Ascending aorta (tissue), 2 donors: Measurements from ENCODE around the gene PLXNA4. TPM values are rescaled to one million over a fixed set of nuclear protein-coding genes. Genes with fewer than 3 reads are reported as not detected.

ENCODE experiments used
- DNase-seq, 2 donors: peaks; one replicate each; pipeline ENCODE4 v3.0.0-alpha.2; 2019; ENCODE audit warnings: low spot score in 2 of 2
- H3K27ac ChIP-seq, 2 donors: fragments of 200-600 bp; sonication (generic); one replicate each; pipeline ENCODE4 v1.5.1; 2016 to 2017; ENCODE audit warnings: mild to moderate bottlenecking in 1 of 2
- H3K27me3 ChIP-seq: fragments of 200-600 bp; sonication (generic); one replicate; pipeline ENCODE4 v1.5.1; 2017
- H3K36me3 ChIP-seq, 2 donors: fragments of 200-600 bp; sonication (generic); one replicate each; pipeline ENCODE4 v1.5.1; 2016
- H3K4me1 ChIP-seq, 2 donors: fragments of 200-600 bp; sonication (generic); one replicate each; pipeline ENCODE4 v1.5.1; 2016 to 2017; ENCODE audit warnings: mild to moderate bottlenecking in 1 of 2
- H3K4me3 ChIP-seq, 2 donors: fragments of 200-600 bp; sonication (generic); one replicate each; pipeline ENCODE4 v1.5.1; 2016 to 2017; ENCODE audit warnings: mild to moderate bottlenecking in 1 of 2
- H3K9me3 ChIP-seq, 2 donors: fragments of 200-600 bp; sonication (generic); one replicate each; pipeline ENCODE4 v1.5.1; 2016
- CTCF ChIP-seq, 3 experiments: fragments of 200-600 bp in 2 of 3; fragments of 450-650 bp in 1 of 3; sonication (generic) in 2 of 3; IDR thresholded peaks; one replicate each; pipeline ENCODE4 v1.5.1; 2016 to 2019; ENCODE audit warnings: antibody characterized with exemption in 3 of 3, mild to moderate bottlenecking in 1 of 3, moderate library complexity in 1 of 3
- intact Hi-C: fragments of 100-400 bp; cut with DNase I; formaldehyde crosslinking; loops from one replicate; pipeline ENCODE4 v1.15.1; 2023
- total RNA-seq: library from RNA; depleted of rRNA; stranded (reverse); fragments of >200 nt; gene quantifications from one replicate; pipeline ENCODE4 v1.1.0, GENCODE V29; 2016

The PLXNA4 gene
- total RNA-seq, 1 donor from 2014 or later = 27.1 TPM

- Histone ChIP-seq H3K36me3 (peaks cover 4 to 13% of the 10 kb centered on the region in 2 donors), H3K27ac (no peak overlapping the region), H3K27me3 (no peaks in the 10 kb centered on the region), H3K4me1 (no peaks in the 10 kb centered on the region), H3K9me3 (no peaks in the 10 kb centered on the region), H3K4me3 (no peak overlapping the region)
- TF ChIP-seq CTCF (IDR thresholded peaks at IDR 0.05) = no peak
- intact Hi-C loops = no loop called here
- no peak for DNase-seq
Observed at GRCh38 chr7:132152131-132152889, 424.0 kb downstream of the PLXNA4 start.

GRCh38 chr7:132150711-132151110 is 425.6 kb downstream of the PLXNA4 start:
- no peaks in the 10 kb centered on the region for H3K4me1 ChIP-seq
- peaks cover 4% of the 10 kb centered on the region in 2 donors for H3K36me3 ChIP-seq
- no peak for DNase-seq
- H3K4me3 ChIP-seq = no peak overlapping the region
- TF ChIP-seq CTCF (IDR thresholded peaks at IDR 0.05) = no peak
- H3K27me3 ChIP-seq = no peaks in the 10 kb centered on the region
- no peaks in the 10 kb centered on the region for H3K9me3 ChIP-seq
- no peak overlapping the region for H3K27ac ChIP-seq
- intact Hi-C loops = no loop called here

GRCh38 chr7:132149436-132150304 is 426.6 kb downstream of the PLXNA4 start:
- Histone ChIP-seq H3K27ac (no peak overlapping the region), H3K9me3 (no peaks in the 10 kb centered on the region), H3K4me1 (peaks cover 0 to 5% of the 10 kb centered on the region in 2 donors), H3K4me3 (no peak overlapping the region), H3K27me3 (no peaks in the 10 kb centered on the region), H3K36me3 (peaks cover 4% of the 10 kb centered on the region in 2 donors)
- intact Hi-C loops = loop anchor here (5.0 kb wide), 1 partner anchor 428 kb away; the partner anchor contains the start of gene PLXNA4
- DNase-seq = no peak
- TF ChIP-seq CTCF (IDR thresholded peaks at IDR 0.05) = no peak

- H3K27me3 ChIP-seq = no peaks in the 10 kb centered on the region
- H3K9me3 ChIP-seq = no peaks in the 10 kb centered on the region
- no peak for DNase-seq
- no peak overlapping the region for H3K27ac ChIP-seq
- intact Hi-C loops = loop anchor here (5.0 kb wide), 1 partner anchor 428 kb away; the partner anchor contains the start of gene PLXNA4
- peaks cover 4% of the 10 kb centered on the region in 2 donors for H3K36me3 ChIP-seq
- no peak for TF ChIP-seq CTCF (IDR thresholded peaks at IDR 0.05)
- H3K4me3 ChIP-seq = no peak overlapping the region
- peaks cover 0 to 5% of the 10 kb centered on the region in 2 donors for H3K4me1 ChIP-seq
Observed at GRCh38 chr7:132148876-132149275, 427.4 kb downstream of the PLXNA4 start.

- intact Hi-C loops = loop anchor here (1.0 to 5.0 kb wide), 3 partner anchors 81 to 432 kb away; partner anchors contain the start of gene PLXNA4
- peak in 2 of 3 experiments; percentile 8 to 30 for TF ChIP-seq CTCF (IDR thresholded peaks at IDR 0.05)
- Histone ChIP-seq H3K27ac (peak overlapping the region; percentile 60 to 66), H3K27me3 (no peaks in the 10 kb centered on the region), H3K4me3 (no peak overlapping the region), H3K36me3 (peaks cover 4% of the 10 kb centered on the region in 2 donors), H3K4me1 (peaks cover 0 to 23% of the 10 kb centered on the region in 2 donors), H3K9me3 (no peaks in the 10 kb centered on the region)
- DNase-seq = peak; percentile 51 to 88
Observed at GRCh38 chr7:132145466-132145865, 430.8 kb downstream of the PLXNA4 start.
